Ovary (tissue), 9 donors: Measurements from ENCODE around the gene ARL6IP1. TPM values are rescaled to one million over a fixed set of nuclear protein-coding genes. Genes with fewer than 3 reads are reported as not detected.
A peak's percentile ranks its signal among the peaks of the same experiment; 100 is the strongest.

Source experiments
- DNase-seq, 5 donors: peaks; one replicate each; pipeline ENCODE4 v3.0.0-alpha.2; 2019 to 2020
- H3K27ac ChIP-seq, 2 donors: fragments of 200-600 bp; one replicate each; pipeline versions ENCODE4 v1.5.1 to v1.8.0; 2019 to 2022
- H3K27me3 ChIP-seq: fragments of 200-600 bp; one replicate; pipeline ENCODE4 v1.8.0; 2022
- H3K36me3 ChIP-seq: fragments of 200-600 bp; sonication (generic); one replicate; pipeline ENCODE4 v1.5.1; 2019
- H3K4me1 ChIP-seq: one replicate; pipeline ENCODE4 v1.8.1; 2013; ENCODE audit warnings: mild to moderate bottlenecking, moderate library complexity; ENCODE audit not compliant: insufficient read depth
- H3K4me3 ChIP-seq: fragments of 200-600 bp; sonication (generic); one replicate; pipeline ENCODE4 v1.5.1; 2017
- H3K9me3 ChIP-seq, 2 donors: fragments of 200-600 bp in 1 of 2; sonication (generic) in 1 of 2; one replicate each; pipeline versions ENCODE4 v1.5.1 to v1.8.1; 2013 to 2019; ENCODE audit warnings: mild to moderate bottlenecking in 1 of 2, moderate library complexity in 1 of 2
- EP300 ChIP-seq: sonication (generic); formaldehyde crosslinking; IDR thresholded peaks from one replicate; pipeline ENCODE4 v1.6.1; 2017; ENCODE audit warnings: antibody characterized with exemption
- POLR2A ChIP-seq: fragments of 450-650 bp; IDR thresholded peaks from one replicate; pipeline ENCODE4 v1.6.1; 2017; ENCODE audit warnings: antibody characterized with exemption, mild to moderate bottlenecking, moderate library complexity
- WGBS, 3 donors: extraction: QIAGEN DNeasy Blood & Tissue Kit in 1 of 3; methylation state at CpG; one replicate each; pipeline versions ENCODE4 v1.1.5 to v1.1.7; 2013 to 2017; 5-methylcytosine and 5-hydroxymethylcytosine counted together
- intact Hi-C, 4 donors: fragments of 100-400 bp; cut with DNase I; formaldehyde crosslinking; loops; one replicate each; pipeline versions ENCODE4 v1.11.0 to v1.15.1; 2022 to 2023
- polyA plus RNA-seq, 2 donors: library from polyadenylated mRNA; stranded (reverse); fragments of 200-250 nt in 1 of 2; fragments of 350-450 nt in 1 of 2; fragmentation: Illumina TruSeq in 1 of 2; extraction: RNeasy Lipid Tissue Mini Kit (QIAGEN cat#74804) in 1 of 2; gene quantifications; one replicate each; pipeline ENCODE4 v1.2.3, GENCODE V29; 2013 to 2014
- total RNA-seq, 7 donors: library from RNA; depleted of rRNA in 2 of 7; stranded (reverse); fragments of >200 nt in 2 of 7; fragmentation: NEBNext Ultra II Directional in 3 of 7; extraction: Animal tissue kit (Norgen Biotek cat#: 25700) in 3 of 7; gene quantifications; one replicate each; pipeline versions ENCODE4 v1.1.0 to v1.2.4, GENCODE V29; 2016 to 2023
- TF ChIP-seq, protein P1 (sequence below), 3 donors: fragments of 450-650 bp in 2 of 3; fragments of 200-600 bp in 1 of 3; IDR thresholded peaks; one replicate each; pipeline versions ENCODE4 v1.5.1 to v1.8.0; 2016 to 2022; ENCODE audit warnings: antibody characterized with exemption in 3 of 3, mild to moderate bottlenecking in 1 of 3
- donor health status: DM: no; HTN: no; CAD: no; lungs with moderate emphysema.
- donor health status: DM: no; HTN: no; CAD: no.
- donor health status: Bipolar disorder and iron deficiency.
- donor health status: DM: yes; HTN: yes; CAD: no.
- donor health status: DM: no; HTN: no; CAD: no.
- donor health status: DM: yes; HTN: yes; CAD: no.

Gene ARL6IP1
- total and polyA plus RNA-seq, 9 donors, result 82.7 to 200 (median 109) TPM

DNA sequence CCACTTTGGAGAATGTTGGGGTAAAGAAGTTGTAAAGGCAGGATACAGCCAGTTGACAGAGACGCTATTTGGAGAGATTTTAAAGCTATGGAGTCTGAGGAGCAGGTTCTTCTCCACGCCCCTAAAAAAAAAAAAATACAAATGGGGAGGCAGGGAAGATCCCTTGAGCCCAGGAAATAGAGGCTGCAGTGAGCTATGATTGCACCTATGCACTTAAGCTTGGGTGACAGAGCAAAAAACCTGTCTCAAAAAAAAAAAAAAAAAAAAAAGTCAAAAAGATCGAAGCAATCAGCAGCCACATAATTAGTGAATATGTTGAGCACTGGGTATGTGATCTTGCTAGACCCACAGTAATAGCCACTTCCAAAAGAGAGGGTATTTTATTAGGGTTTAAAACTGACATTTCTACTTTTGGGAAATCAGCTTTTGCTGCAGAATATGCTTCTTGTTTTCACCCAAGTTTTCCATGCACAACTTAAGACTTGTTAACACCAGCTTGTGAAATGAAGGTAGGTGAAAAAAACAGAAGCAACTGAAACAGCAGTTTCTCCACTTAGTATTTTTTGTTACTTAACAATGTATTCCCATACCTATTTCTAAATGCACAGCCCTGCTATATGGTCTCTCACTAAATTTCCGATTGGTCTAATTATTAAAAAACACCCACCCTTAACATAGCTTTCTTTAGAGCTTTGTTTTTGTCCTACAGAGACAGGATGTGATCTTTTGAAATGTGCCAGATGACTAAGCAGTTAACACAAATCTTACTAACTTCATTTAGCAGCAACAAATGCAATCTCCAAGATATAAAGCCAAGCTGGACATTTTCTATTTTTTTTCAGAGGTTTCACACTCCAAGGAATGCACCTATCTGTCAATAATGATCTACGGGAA, 2.5 kb upstream of the ARL6IP1 start:
- Histone ChIP-seq H3K27ac (no peak overlapping the region), H3K4me3 (no peak overlapping the region), H3K9me3 (no peaks in the 10 kb centered on the region), H3K4me1 (peaks cover 8% of the 10 kb centered on the region), H3K36me3 (no peaks in the 10 kb centered on the region), H3K27me3 (no peaks in the 10 kb centered on the region)
- 55 to 60% (median 59%) methylated on average over 5 of the region's 5 CpGs for WGBS, 3 donors
- DNase-seq, result no peak
- intact Hi-C loops, result loop anchor here in 2 of 4 donors (5.0 to 10.0 kb wide), 3 partner anchors 121 to 311 kb away; partner anchors contain the start of genes ITPRIPL2 (in 1 of the 2) and SMG1 (in 1 of the 2)
- TF ChIP-seq, protein P1, sequence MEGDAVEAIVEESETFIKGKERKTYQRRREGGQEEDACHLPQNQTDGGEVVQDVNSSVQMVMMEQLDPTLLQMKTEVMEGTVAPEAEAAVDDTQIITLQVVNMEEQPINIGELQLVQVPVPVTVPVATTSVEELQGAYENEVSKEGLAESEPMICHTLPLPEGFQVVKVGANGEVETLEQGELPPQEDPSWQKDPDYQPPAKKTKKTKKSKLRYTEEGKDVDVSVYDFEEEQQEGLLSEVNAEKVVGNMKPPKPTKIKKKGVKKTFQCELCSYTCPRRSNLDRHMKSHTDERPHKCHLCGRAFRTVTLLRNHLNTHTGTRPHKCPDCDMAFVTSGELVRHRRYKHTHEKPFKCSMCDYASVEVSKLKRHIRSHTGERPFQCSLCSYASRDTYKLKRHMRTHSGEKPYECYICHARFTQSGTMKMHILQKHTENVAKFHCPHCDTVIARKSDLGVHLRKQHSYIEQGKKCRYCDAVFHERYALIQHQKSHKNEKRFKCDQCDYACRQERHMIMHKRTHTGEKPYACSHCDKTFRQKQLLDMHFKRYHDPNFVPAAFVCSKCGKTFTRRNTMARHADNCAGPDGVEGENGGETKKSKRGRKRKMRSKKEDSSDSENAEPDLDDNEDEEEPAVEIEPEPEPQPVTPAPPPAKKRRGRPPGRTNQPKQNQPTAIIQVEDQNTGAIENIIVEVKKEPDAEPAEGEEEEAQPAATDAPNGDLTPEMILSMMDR (IDR thresholded peaks at IDR 0.05), result no peak

DNA sequence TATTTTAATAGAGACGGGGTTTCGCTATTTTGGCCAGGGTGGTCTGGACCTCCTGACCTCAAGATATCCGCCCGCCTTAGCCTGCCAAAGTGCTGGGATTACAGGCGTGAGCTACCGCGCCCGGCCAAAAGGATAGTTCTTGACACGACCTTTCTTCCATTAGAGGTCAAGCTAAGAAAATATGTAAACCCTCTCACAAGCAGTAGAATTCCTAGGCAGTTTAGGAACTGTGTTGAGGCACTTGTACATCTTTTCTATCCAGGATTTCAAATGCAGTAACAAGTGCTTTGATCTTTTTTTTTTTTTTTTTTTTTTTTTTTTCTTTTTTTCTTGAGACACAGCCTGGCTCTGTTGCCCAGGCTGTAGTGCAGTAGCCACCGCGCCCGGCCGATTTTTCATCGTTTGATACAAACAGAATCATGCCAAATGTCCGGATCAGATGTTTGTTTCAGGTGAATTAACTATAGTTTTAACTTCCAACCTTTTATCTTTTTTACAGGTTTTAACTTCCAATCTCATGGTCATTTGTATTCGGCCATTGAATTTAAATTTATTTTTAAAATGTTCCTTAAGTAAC, 1.5 kb upstream of the ARL6IP1 start:
- DNase-seq, result peak in 1 of 5 donors; percentile 18
- Histone ChIP-seq H3K36me3 (no peaks in the 10 kb centered on the region), H3K27ac (no peak overlapping the region), H3K4me1 (peaks cover 8% of the 10 kb centered on the region), H3K4me3 (no peak overlapping the region), H3K27me3 (no peaks in the 10 kb centered on the region), H3K9me3 (no peaks in the 10 kb centered on the region)
- TF ChIP-seq EP300 (no peak), POLR2A (no peak)
- TF ChIP-seq, protein P1 (IDR thresholded peaks at IDR 0.05), result no peak
- WGBS, 3 donors, result 74 to 92% (median 85%) methylated on average over 16 of the region's 16 CpGs
- intact Hi-C loops, result loop anchor here in 2 of 4 donors (5.0 to 10.0 kb wide), 3 partner anchors 122 to 312 kb away; partner anchors contain the start of genes ITPRIPL2 (in 1 of the 2) and SMG1 (in 1 of the 2)

DNA sequence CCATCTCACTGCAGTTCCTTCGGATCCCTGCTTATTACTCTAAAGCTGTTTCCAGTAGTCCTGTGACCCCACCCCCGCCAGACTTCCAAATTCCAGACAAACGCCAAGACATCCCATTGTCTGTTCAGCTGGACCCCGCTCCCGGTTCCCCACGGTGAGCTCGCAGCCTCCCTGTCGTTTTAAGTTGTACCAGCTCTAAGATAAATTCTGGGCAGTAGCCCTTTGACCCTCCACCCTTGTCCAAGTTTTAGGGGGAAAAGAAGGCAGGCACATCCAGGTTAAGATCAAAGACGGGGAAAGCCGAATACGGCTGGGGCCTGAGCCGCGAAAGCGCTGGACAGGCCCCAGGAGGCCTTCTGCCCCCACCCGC, 589 bp downstream of the ARL6IP1 start:
- DNase-seq, result no peak
- no peaks in the 10 kb centered on the region for H3K9me3 ChIP-seq
- no peaks in the 10 kb centered on the region for H3K36me3 ChIP-seq
- no peaks in the 10 kb centered on the region for H3K27me3 ChIP-seq
- WGBS, 3 donors, result 0% methylated on average over 15 of the region's 15 CpGs
- intact Hi-C loops, result loop anchor here in 2 of 4 donors (5.0 to 10.0 kb wide), 3 partner anchors 124 to 314 kb away; partner anchors contain the start of genes ITPRIPL2 (in 1 of the 2) and SMG1 (in 1 of the 2)
- peaks cover 8% of the 10 kb centered on the region for H3K4me1 ChIP-seq
- TF ChIP-seq POLR2A, result no peak
- TF ChIP-seq, protein P1 (IDR thresholded peaks at IDR 0.05), result no peak
- no peak for TF ChIP-seq EP300
- peak overlapping the region in 1 of 2 donors; percentile 66 for H3K27ac ChIP-seq
- H3K4me3 ChIP-seq, result peak overlapping the region; percentile 95

DNA sequence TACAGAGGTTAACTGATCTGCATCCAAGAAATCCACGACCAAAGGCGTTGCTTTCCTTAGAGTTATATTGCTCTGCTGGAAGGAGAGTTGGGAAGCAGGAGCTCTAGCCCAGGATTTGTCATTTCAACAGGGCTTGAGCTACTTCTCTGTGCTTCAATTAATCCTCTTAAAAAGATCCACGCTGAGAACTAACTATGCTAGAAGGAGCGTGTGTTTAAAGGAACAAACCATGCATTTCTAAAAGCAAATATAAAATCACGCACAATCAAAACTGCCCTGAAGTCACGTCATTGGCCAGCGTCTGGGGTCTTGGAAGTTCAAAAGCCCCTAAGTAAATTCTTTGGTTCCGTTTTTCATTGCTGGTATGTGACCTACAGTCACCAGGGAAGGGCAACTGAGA, 1.1 kb downstream of the ARL6IP1 start:
- H3K4me3 ChIP-seq, result peak overlapping the region; percentile 95
- intact Hi-C loops, result loop anchor here in 2 of 4 donors (5.0 to 10.0 kb wide), 3 partner anchors 125 to 315 kb away; partner anchors contain the start of genes ITPRIPL2 (in 1 of the 2) and SMG1 (in 1 of the 2)
- H3K4me1 ChIP-seq, result peaks cover 8% of the 10 kb centered on the region
- no peak overlapping the region for H3K27ac ChIP-seq
- H3K9me3 ChIP-seq, result no peaks in the 10 kb centered on the region
- H3K36me3 ChIP-seq, result no peaks in the 10 kb centered on the region
- DNase-seq, result no peak
- no peaks in the 10 kb centered on the region for H3K27me3 ChIP-seq
- 3 to 4% (median 3%) methylated on average over 8 of the region's 8 CpGs for WGBS, 3 donors
- no peak for TF ChIP-seq EP300
- TF ChIP-seq POLR2A, result no peak
- TF ChIP-seq, protein P1 (IDR thresholded peaks at IDR 0.05), result no peak
